GOT3 (cell line): ENCODE measurements around the gene SKIL.

Source experiments
- DNase-seq: peaks from one replicate; lab custom pipeline; 2025; ENCODE audit warnings: mixed read lengths; lab: John Stamatoyannopoulos, UW

SKIL gene

GRCh38 chr3:170437696-170438407 is 80.3 kb downstream of the SKIL start:
- no peak for DNase-seq

- no peak for DNase-seq
Observed at GRCh38 chr3:170438836-170439235, 81.3 kb downstream of the SKIL start.

- no peak for DNase-seq
Observed at GRCh38 chr3:170440344-170440743, 82.8 kb downstream of the SKIL start.

- no peak for DNase-seq
Observed at GRCh38 chr3:170441412-170441811, 83.9 kb downstream of the SKIL start.

GRCh38 chr3:170442947-170443346 is 85.4 kb downstream of the SKIL start:
- DNase-seq: no peak

GRCh38 chr3:170443457-170443856 is 85.9 kb downstream of the SKIL start:
- DNase-seq: no peak
